GM21526 (cell line): Measurements from ENCODE around the gene DCLK3.

Source experiments
- ATAC-seq: cut with Tn5 transposase; IDR thresholded peaks from one replicate; pipeline ENCODE4 v1.9.1; 2021; ENCODE audit warnings: moderate library complexity; ENCODE audit not compliant: unreplicated experiment, low FRiP score

DCLK3 gene

GRCh38 chr3:36709826-36710365 is 54.5 kb downstream of the DCLK3 start:
- no peak for ATAC-seq

- ATAC-seq: no peak
Measured at GRCh38 chr3:36709281-36709680, 55.1 kb downstream of the DCLK3 start.

GRCh38 chr3:36707623-36708409 is 56.5 kb downstream of the DCLK3 start:
- peak; percentile 67 for ATAC-seq

DNA sequence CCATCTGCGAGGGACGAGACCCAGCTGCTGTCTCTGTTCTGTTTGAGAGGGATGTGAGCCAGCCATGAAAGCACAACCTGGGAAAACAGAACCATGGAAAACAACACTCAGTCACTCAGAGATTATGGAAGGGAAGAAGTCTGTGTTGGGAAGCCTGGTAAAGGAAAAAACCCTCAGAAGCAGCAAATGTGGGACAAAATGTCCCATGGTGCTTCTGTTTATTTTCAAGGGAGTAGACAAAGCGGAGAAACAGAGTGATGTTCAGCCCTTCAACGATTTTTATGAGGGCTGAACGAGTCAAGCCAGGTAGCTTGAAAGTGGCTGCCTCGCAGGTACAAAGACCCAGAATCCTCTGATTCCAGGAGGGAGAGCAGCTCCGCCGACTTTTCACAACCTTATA is 59.3 kb downstream of the DCLK3 start:
- ATAC-seq: no peak

DNA sequence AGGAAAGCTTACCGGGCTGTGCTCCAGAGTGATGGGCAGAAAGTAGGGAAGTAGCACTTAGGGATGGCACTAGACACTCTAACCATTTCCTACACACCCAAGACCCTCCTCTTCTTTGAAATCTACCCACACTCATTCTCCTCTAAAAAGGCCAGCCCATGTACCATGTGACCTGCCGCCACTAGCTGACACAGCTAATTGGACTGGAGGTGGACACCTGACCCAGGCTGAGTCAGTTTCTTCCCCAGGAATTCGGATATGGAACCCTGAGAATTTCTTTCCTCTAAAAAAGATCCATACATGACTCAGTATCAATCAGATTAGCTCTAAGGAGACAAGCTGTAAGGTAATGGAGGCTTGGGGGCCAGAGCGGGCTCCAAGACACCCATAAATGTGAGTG is 60.1 kb downstream of the DCLK3 start:
- ATAC-seq: no peak

GRCh38 chr3:36701249-36701572 is 63.1 kb downstream of the DCLK3 start:
- no peak for ATAC-seq

- peak; percentile 92 for ATAC-seq
Measured at GRCh38 chr3:36700537-36701248, 63.7 kb downstream of the DCLK3 start.

DNA sequence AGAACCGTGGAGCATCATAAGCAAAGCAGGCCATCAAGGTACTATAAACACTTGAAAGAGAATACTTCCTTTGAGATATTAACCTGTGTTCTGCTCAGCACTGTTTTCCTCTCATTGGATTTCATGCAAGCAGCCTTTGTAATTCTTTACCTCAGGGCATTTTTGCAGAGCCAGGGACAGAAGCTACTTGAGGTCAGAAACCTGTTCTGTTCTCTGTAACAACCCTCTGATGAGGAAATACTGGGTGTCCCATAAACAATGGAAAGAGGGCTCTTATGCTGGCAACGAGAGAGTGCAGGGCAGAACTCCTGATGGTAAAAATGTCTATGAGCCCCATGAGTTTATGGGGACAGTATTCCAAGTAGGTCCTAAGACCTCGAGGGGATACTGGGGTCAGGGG is 66.0 kb downstream of the DCLK3 start:
- ATAC-seq: no peak

- ATAC-seq: no peak
Measured at GRCh38 chr3:36697229-36698001, 66.9 kb downstream of the DCLK3 start.

DNA sequence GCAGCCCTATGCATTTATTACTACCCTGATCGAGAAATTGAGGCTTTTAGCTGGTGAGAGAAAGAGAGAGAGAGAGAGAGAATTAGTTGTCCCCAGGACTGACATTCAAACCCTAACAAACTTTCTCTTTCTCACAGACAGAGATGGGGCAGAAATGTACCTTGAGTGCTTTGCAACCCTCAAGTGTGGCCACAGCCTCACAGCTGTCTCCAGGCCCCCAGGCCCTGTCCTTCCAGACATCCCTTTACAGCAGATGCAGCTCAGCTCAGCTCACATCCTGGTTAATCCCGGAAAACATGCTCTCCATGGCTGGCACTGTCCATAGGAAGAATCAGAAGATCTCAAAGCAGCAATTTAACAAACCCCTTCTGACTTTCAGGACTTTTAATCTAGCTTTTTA is 67.6 kb downstream of the DCLK3 start:
- ATAC-seq: no peak

- ATAC-seq: no peak
Measured at GRCh38 chr3:36695769-36696137, 68.6 kb downstream of the DCLK3 start.

DNA sequence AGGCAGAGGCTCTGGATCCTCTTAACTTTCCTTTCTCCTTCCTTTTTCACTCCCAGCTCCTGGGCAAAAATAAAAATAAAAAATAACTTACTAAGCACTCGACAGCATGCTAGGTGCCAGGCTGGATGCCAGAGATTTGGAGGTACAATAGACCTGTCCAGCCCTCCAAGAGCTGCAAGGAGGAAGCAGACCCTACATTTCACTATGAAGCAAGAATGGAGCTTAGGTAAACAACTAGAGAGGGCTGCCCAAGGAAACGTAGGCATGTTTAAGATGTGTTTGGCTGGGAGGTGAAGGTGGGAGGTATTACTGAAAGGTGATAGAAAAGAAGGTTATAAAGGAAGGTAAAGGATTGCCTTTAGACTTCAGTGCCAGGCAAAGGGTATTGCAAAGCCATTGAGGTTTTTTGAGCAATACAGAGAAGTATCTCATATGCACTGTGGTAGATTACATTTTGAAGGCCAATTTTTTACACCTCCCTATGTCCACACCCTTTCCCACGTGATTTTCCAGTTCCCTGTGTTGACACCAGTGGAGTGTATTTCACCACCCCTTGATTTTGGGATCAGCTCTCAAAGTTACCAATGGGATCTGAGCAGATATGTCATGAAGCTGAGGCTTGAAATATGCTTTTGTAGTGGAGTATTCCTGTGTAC is 69.1 kb downstream of the DCLK3 start:
- ATAC-seq: no peak

GRCh38 chr3:36693670-36694069 is 70.7 kb downstream of the DCLK3 start:
- peak; percentile 42 for ATAC-seq

- ATAC-seq: no peak
Measured at GRCh38 chr3:36689560-36689959, 74.8 kb downstream of the DCLK3 start.

- ATAC-seq: no peak
Measured at GRCh38 chr3:36688815-36689214, 75.5 kb downstream of the DCLK3 start.

DNA sequence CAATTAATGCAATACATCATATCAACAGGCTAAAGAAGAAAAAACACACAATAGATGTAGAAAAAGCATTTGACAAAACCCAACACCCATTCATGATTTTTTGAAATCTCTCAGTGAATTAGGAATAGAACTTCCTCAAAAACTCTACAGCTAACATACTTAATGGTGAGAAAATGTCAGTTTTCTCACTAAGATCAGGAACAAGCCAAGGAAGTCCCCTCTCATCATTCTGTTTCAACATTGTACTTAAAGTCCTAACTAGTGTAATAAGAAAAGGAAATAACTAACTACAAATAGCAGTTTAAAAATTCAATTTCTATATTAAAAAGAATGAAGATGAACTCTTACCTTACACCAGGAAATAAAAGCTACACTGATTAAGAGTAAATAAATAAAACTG is 77.8 kb downstream of the DCLK3 start:
- ATAC-seq: no peak

- ATAC-seq: no peak
Measured at GRCh38 chr3:36681867-36682266, 82.5 kb downstream of the DCLK3 start.

DNA sequence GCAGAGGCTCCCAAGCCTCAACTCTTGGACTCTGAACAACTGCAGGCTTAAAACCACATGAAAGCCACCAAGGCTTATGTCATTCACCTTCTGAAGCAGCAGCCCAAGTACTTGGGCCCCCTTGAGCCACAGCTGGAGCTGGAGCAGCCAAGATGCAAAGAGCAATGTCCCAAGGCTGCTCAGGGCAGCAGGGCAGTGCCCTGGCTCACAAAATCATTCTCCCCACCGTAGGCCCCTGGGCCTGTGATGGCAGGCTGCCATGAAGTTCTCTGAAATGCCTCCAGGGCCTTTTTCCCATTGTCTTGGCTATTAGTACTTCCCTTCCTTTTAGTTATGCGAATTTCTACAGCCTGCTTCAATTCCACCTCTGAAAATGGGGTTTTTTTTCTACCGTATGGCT is 83.4 kb downstream of the DCLK3 start:
- no peak for ATAC-seq

GRCh38 chr3:36679384-36680200 is 84.8 kb downstream of the DCLK3 start:
- ATAC-seq: peak; percentile 52
